ENCODE measurements around the gene LEO1.
A peak's percentile ranks its signal among the peaks of the same experiment; 100 is the strongest.

Gene LEO1

DNA sequence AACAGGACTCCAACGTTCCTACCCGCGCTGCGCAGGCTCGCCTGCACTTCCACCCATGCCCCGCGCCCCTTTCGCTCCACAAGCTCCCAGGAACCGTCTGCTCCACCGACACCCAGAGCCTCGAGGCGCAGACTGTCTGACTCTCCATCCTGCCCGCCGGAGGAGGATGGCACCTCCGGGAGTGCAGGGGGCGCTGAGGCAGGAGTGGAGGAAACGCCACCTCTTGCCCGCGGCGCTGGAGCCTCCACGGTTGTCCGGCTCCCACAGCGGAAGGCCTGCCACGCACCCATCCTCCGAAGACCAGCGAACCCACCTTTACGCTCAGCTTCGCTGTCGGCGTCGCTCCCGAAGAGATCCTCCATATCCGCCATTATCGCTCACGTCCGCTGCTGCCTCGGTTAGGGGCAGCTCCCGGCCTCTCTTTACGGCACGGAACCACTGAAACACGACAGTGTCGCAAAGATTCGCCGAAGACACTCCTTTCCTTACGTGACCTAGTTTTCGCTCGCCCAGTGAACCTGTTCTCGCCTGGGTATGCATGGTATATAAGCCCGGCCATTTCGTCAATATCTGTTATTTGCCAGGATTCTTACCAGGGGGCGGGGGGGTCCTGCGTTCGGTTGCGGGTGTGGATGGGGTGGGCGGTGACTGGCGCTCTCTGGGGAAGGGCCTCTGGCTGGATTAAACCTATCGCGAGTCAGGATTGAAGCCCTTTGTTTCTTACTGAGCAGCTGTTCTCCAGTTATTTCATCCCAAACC, at the start of gene LEO1:
TSS of gene LEO1 (minus strand) at position 404 of the 759 bp plus-strand sequence. CDS start at position 371, 33 bp downstream.
- H3K36me3 ChIP-seq (ENCODE audit: low read length): no peaks in the 10 kb centered on the region
- peaks cover 49% of the 10 kb centered on the region for H3K79me2 ChIP-seq (ENCODE audit: insufficient read depth, low read length)
- peak within 1 kb of the TSS; percentile 94 for H3K9ac ChIP-seq (ENCODE audit: low read length)
- H3K9me3 ChIP-seq (ENCODE audit: insufficient read depth, low read length): no peaks in the 10 kb centered on the region
- TF ChIP-seq, protein P1, sequence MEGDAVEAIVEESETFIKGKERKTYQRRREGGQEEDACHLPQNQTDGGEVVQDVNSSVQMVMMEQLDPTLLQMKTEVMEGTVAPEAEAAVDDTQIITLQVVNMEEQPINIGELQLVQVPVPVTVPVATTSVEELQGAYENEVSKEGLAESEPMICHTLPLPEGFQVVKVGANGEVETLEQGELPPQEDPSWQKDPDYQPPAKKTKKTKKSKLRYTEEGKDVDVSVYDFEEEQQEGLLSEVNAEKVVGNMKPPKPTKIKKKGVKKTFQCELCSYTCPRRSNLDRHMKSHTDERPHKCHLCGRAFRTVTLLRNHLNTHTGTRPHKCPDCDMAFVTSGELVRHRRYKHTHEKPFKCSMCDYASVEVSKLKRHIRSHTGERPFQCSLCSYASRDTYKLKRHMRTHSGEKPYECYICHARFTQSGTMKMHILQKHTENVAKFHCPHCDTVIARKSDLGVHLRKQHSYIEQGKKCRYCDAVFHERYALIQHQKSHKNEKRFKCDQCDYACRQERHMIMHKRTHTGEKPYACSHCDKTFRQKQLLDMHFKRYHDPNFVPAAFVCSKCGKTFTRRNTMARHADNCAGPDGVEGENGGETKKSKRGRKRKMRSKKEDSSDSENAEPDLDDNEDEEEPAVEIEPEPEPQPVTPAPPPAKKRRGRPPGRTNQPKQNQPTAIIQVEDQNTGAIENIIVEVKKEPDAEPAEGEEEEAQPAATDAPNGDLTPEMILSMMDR (IDR thresholded peaks at IDR 0.05; ENCODE audit: insufficient read depth, low read length, poor library complexity, severe bottlenecking): no peak
- no peak for TF ChIP-seq EZH2phosphoT487 (conservative IDR thresholded peaks at IDR 0.05; ENCODE audit: low read length)
- H3K27me3 ChIP-seq (ENCODE audit: low read length): no peaks in the 10 kb centered on the region
- peak within 1 kb of the TSS; percentile 71 for H3K4me2 ChIP-seq (ENCODE audit: low read depth, low read length, poor library complexity, severe bottlenecking)
- H2AFZ ChIP-seq (ENCODE audit: low read depth, low read length, severe bottlenecking): peak within 1 kb of the TSS; percentile 94
- no peaks in the 10 kb centered on the region for H4K20me1 ChIP-seq (ENCODE audit: low read depth, low read length)
- H3K9me2 ChIP-seq (replicated peaks; ENCODE audit: insufficient read depth, low read length): no peaks in the 10 kb centered on the region
- peak within 1 kb of the TSS; percentile 88 for H3K4me3 ChIP-seq (ENCODE audit: insufficient read depth, low read length, poor library complexity, severe bottlenecking)
- H3F3A ChIP-seq (ENCODE audit: insufficient read depth): no peaks in the 10 kb centered on the region
- H3K27ac ChIP-seq (ENCODE audit: low read depth, low read length): peak within 1 kb of the TSS; percentile 39

DNA sequence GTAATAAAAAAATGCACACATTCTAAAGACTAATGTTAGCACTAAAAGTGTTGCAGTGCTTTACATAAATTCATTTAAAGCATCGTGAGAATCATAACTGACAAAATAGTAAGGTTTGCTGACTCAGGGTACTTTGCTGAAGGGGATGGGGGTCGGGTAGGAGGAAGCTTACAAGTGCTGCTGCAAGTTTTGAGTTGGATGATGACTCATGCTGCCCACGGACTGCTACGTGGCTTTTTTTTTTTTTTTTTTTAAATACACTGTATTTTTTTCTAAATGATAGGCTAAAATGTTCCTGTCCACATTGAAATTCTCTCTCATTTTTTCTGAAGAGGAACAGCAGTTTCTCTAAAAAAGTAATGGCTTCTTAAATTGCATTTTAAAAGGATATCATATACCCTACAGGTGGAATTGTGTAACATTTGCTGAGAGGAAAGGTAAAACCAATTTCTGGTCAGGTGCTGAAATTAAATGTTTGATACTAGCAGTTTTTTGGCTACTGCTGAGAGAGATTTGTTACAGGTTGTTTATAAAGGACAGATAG, 49.6 kb upstream of the LEO1 start:
- Histone ChIP-seq H3K9ac (ENCODE audit: low read length) (peak overlapping the region; percentile 65), H2AFZ (ENCODE audit: low read depth, low read length, severe bottlenecking) (no peak overlapping the region), H4K20me1 (ENCODE audit: low read depth, low read length) (0 out of 2 replicates have a peak, but pooled peaks cover 6% of the 10 kb centered on the region), H3K36me3 (ENCODE audit: low read length) (no peaks in the 10 kb centered on the region), H3K9me3 (ENCODE audit: insufficient read depth, low read length) (no peaks in the 10 kb centered on the region), H3K4me3 (ENCODE audit: insufficient read depth, low read length, poor library complexity, severe bottlenecking) (peak overlapping the region; percentile 83), H3K27ac (ENCODE audit: low read depth, low read length) (peak overlapping the region; percentile 83), H3K79me2 (ENCODE audit: insufficient read depth, low read length) (peaks cover 67% of the 10 kb centered on the region), H3K4me2 (ENCODE audit: low read depth, low read length, poor library complexity, severe bottlenecking) (peak overlapping the region; percentile 97), H3K9me2 (replicated peaks; ENCODE audit: insufficient read depth, low read length) (no peaks in the 10 kb centered on the region), H3K27me3 (ENCODE audit: low read length) (no peaks in the 10 kb centered on the region), H3F3A (ENCODE audit: insufficient read depth) (peaks cover 17% of the 10 kb centered on the region)
- no peak for TF ChIP-seq EZH2phosphoT487 (conservative IDR thresholded peaks at IDR 0.05; ENCODE audit: low read length)
- TF ChIP-seq, protein P1 (IDR thresholded peaks at IDR 0.05; ENCODE audit: insufficient read depth, low read length, poor library complexity, severe bottlenecking): no peak

DNA sequence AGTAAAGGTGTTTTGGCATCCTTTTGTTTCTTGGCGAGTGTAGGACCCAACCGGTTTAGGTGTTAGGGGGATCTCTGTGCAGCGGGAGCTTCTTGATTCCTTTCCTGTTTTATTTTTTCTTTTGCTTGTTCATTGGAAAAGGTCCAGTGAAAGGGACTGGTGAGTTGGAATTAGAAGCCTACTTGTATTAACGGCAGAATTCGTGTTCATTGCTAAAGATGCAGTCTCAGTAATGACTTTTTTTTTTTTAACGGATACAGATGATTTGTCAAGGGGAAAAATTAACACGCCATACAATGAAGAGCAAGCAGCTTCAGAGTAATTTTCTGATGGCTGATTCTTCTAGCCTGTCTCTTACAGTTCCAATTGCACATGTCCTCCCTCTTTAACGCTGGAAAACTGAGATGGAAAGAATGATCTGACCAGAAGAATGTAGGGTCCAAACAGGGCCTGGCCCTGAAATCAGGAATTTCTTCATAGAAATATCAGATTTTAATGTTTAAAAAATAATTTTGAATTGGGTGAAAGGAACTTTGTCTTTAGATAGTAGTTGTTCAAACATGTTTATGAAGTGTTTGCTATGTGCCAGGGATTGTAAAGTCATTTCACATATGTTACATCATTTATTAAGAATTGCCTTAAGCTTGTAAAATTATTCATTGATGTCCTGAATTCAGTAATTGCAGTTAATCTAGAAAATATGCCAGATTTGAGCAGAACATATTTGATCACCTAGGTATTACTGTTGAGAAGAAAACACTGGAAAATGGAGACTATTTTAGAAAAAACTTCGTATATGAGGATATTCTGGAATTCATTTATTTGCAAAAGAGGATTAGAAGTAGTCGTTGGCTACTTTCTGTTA, 48.9 kb upstream of the LEO1 start:
- no peaks in the 10 kb centered on the region for H3K9me3 ChIP-seq (ENCODE audit: insufficient read depth, low read length)
- peak overlapping the region; percentile 97 for H3K4me2 ChIP-seq (ENCODE audit: low read depth, low read length, poor library complexity, severe bottlenecking)
- H2AFZ ChIP-seq (ENCODE audit: low read depth, low read length, severe bottlenecking): peak overlapping the region; percentile 1
- peak overlapping the region; percentile 83 for H3K27ac ChIP-seq (ENCODE audit: low read depth, low read length)
- no peaks in the 10 kb centered on the region for H3K36me3 ChIP-seq (ENCODE audit: low read length)
- H3K9me2 ChIP-seq (replicated peaks; ENCODE audit: insufficient read depth, low read length): no peaks in the 10 kb centered on the region
- H4K20me1 ChIP-seq (ENCODE audit: low read depth, low read length): 0 out of 2 replicates have a peak, but pooled peaks cover 6% of the 10 kb centered on the region
- no peaks in the 10 kb centered on the region for H3K27me3 ChIP-seq (ENCODE audit: low read length)
- TF ChIP-seq EZH2phosphoT487 (conservative IDR thresholded peaks at IDR 0.05; ENCODE audit: low read length): no peak
- TF ChIP-seq, protein P1 (IDR thresholded peaks at IDR 0.05; ENCODE audit: insufficient read depth, low read length, poor library complexity, severe bottlenecking): no peak
- H3K4me3 ChIP-seq (ENCODE audit: insufficient read depth, low read length, poor library complexity, severe bottlenecking): peak overlapping the region; percentile 83
- peaks cover 59% of the 10 kb centered on the region for H3K79me2 ChIP-seq (ENCODE audit: insufficient read depth, low read length)
- peaks cover 17% of the 10 kb centered on the region for H3F3A ChIP-seq (ENCODE audit: insufficient read depth)
- H3K9ac ChIP-seq (ENCODE audit: low read length): peak overlapping the region; percentile 65

Data from SU-DHL-6 (cell line).